CD4-positive, alpha-beta T cell treated with Interleukin-4 for 4 hours (primary cell): Measurements from ENCODE around the gene HDAC11.

Source experiments
- DNase-seq: peaks from one replicate; pipeline ENCODE4 v3.0.0-alpha.2; 2020

HDAC11 gene

DNA sequence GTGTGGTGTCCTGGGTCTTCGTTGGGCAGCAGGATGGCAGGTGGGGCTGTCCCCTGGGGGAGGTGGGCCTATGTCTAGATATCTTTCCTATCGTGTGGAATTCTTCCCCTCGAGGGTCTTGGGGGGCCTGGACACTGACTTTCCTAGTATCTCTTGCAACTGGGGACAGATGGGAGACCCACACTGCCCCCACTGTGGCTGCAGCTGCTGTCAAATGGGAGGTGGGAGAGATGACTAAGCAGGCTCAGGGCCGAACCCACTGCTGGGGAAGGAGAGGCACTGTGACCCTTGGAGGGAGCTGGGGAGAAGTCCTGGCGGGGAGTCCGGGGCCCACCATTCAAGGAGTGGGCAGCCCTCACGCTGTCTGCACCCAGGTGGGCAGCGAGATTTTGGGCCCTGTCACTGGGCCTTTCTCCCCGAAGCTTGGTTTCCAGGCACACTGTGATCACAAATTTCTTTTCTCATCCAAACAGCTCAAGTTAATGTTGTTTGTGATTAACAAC lies 65.9 kb downstream of the HDAC11 start:
- DNase-seq = no peak

DNA sequence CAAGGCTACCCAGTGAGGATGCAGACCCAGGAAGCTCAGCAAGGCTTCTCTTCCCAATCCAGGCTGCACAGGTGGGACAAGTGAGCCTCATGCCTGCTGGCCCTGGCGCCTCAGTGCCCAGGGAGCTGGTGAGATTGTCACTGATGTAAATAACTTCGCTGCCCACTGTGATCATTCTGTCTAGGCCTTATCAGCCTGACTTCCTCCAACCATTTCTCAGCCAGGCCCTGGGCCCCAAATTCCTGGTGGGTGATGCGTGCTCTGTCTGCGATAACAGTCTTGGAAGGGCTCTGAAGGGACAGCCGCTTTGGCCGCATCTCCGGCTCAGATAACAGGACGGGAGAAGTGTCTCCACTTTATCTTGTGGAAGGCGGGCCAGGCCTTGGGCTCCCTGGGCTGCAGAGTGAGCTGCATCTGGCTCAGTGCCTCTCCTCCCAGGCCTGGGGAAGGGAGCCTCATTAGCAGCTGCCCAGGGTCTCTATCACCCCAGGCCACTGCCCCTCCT lies 66.6 kb downstream of the HDAC11 start:
- DNase-seq = no peak

DNA sequence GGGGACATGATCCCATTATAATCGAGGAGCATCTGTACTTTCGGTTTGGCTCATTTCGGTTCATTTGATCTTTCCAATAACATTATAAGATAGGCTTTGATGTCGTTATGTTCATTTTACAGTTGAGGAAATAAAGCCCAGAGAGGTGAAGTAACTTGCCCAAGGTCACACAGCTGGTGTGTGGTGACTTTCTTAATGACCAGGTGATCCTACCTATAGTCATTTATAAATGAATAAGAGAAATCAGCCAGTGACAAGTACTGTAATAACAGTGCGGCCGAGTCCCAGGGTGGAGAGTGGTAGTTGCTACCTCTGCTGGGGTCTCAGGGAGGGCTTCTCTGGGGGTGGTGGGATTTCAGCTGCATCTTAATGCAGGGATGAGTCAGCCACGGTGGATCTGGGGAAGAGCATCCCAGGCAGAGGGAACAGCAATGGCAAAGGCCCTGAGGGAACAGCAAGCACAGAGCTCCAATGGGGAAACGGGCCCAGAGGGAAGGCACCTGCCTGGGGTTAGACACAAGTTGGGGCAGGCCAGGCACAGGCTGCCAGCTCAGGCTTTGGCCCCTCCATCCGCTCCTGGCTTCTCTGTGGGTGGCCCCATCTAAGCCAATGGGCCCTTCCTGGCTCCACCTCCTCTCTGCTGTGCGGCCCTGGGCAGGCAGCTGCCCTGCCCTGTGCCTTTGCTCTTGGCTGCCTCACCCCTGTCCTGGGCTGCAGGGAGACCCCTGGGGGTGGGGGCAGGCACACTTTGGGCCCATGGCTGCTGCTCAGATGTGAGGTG lies 67.7 kb downstream of the HDAC11 start:
- DNase-seq = no peak

DNA sequence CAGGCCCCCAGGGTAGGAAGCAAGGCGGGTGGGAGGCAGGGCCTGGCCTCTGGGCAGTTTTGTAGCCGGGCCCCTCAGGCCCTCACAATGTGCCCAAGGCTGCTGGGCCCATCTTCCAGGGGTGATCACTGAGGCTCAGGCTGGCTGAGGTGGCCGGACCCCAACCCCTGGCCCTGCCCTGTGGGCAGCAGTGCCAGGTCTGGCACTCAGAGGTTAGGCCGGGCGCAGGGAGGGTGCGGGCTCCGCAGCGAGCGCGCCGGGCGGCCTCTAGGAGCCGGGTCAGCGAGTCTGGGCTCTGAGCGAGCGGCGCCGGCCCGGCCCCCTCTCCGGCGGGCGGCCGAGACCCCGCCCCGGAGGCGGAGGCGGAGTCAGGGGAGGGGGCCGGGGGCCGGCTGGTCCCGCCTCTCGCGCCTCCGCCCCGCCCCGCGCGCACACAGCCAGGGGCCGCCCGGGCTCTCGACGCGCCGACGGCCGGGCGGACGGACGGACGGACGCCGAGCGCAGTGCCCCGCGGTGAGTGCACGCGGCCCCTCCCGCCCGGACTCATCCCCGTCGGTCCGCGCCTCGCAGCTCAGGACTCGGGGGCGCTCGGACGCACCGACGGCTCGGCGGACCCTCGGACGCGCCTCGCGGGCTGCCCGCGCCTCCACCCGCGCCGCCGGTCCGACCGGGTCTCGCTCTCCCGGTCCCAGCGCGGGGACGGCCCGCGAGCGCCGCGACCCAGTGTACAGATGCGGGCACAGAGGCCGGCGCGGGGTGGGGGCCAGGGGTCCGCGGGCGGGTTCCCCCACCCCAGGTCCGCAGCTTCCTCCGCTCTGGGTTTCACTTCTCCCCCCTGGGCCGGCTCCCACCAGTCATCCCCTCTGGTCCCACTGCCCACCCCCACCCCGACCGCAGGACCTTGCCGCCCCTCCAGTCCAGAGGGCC lies 68.9 kb downstream of the HDAC11 start, which contains the start of gene FBLN2:
Gene FBLN2 (plus strand): TSS at position 430 of the 927 bp plus-strand sequence. CDS start 21,231 bp downstream, outside the sequence.
- no peak for DNase-seq

DNA sequence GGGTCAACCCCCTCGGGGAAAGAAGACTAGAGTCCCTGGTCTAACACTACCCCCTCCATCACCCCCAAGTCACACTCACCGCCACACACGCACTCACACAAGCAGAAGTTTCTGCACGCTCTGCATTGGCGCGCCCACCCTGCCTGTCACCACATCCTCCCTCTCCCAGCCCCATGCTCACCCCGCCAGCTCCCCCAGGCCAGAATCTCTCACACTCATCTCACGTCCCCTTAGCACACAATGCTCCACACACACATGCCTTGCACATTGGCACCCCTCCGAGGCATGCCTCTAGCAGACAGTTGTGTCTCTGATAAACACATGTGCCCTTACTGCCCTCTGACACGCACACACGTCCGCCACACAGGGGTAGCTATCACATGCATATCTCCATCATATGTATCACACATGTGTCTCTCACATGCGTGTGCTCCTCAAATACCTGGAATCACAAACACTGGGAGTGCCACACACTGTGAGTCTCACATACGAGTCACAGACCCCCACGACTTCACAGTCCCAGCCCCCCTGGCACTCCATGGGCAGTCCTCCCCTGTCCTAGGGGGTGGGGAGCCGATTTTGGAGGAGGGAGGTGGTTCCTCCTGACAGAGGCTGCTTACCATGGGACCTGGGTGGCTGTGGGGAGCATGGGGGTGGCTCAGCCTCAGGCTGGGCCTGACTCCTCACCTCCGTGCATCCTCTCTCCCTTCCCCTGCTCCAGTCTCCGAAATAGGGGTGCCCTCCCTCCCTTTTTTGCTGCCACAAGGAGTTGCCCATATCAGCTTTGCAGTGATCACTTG lies 69.7 kb downstream of the HDAC11 start:
- DNase-seq = no peak

DNA sequence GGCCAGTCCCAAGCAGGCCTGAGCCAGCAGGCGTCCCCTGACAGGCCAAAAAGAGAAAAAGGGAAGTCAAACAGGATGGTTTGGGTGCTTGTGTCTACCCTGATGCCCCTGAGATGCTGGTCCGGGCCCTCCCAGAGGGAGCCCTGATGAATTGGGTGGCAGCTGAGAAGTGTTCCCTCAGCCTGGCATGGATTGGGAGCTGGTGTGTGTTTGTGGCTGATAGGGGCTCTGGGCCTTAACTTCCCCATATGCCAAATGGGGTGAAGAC lies 70.3 kb downstream of the HDAC11 start:
- no peak for DNase-seq

DNA sequence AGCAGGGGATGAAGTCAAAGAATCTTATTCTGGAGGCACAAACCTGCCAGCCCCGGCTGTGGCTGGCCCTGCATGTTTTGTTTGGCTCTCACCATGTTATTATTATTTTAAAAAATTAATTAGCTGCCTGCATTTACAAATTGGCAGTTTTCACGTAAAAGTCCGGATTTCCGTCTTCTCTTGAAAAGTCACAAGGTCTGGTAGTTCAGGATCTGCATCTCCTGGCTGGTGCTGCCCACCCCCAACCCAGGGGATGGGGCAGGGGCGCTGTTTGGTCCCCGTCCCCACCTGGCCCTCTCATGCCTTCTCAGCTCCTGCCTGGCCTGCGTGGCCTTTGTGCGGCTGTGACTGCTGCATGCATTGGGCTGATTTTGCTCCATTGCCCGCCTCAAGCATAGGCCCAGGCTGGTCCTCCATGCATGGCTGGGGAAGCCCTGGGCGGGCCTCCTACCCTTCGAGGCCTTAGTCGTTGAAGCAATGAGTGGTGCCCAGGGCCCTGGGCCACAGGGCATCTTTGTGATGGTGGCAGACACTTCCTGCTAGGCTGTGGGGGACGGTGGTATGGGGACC lies 70.8 kb downstream of the HDAC11 start:
- no peak for DNase-seq

DNA sequence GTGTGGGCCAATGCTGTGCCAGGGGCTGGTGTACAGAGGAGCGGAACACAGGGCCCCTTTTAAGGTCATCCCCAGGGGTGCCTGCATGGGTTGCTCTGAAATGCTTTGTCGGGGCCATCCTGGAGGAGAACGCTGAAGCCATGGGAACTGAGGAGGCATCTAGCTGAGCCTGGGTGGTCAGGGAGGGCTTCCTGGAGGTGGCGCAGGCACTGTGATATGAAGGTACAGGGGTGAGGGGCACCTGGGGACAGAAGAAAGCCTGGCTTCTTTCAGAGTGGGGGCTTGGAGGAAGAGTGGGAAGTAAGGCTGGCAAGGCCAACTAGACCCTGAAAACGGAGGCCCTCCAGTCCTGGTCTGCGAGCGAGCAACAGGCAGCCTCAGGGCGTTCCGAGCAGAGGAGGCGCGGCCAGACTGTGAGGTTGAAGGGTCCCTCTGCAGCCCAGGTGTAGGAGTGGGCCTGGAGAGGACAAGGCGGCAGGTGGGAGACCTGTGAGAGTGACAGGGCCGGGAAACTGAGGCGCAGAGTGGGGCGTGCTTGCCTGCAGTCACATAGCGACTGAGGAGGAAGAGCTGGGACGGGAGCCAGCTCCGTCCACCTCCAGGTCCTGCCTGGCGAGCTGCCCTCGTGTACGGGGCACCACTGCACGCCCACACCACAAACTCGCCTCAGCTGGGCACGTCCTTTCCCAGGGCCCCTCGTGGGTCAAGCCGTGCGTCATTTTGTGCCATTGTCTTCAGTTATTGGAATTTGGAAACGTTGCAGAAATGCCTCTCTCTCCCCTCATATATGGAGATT lies 72.9 kb downstream of the HDAC11 start:
- DNase-seq = no peak

DNA sequence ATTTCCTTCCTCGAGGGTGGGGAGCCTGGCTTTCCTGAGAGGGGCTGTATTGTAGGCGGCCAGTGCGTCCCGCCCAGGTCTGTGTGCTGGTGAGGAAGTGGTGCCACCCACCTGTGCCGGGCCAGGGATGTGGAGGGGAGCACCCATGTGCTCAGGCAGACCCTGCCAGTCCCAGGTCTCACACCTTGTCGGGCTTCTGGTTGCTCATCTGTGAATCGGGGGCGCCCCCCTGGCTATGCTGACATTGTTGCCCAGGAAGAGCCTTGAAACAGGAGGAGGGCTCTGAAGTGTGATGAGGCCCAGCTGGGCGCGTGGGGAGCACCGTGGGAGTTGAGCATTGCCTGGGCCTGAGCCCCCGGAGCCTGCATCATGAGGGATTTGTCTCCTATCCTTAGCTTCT lies 73.6 kb downstream of the HDAC11 start:
- DNase-seq = no peak

DNA sequence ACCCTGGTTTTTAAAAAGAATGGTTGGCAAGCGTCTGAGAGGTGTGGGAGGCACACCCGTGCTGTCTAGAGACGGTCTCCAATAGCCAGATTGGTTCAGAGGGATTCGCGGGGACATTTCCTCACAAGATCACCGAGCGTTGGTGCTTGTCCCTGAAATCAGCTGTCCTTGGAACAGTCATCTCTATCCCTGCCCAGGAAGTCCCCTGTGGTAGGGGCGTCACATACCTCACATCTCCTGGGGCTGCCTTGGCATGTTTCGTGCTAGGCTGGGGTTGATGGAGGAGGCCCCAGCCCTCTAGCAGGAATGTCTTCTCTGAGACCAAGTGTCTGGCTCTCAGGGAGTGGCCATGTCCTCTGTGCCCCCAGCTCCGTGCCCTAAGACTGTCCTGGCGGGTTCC lies 75.6 kb downstream of the HDAC11 start:
- no peak for DNase-seq
